Measurements from ENCODE around the gene ZNF684. TPM values are rescaled to one million over a fixed set of nuclear protein-coding genes. Genes with fewer than 3 reads are reported as not detected.
A peak's percentile ranks its signal among the peaks of the same experiment; 100 is the strongest.

Gene ZNF684
- total and polyA plus RNA-seq, 2 of the 8 experiments (the other 6 are each of a cell fraction or from before 2014, with no cell fraction given) = 2.4 to 9.3 TPM

DNA sequence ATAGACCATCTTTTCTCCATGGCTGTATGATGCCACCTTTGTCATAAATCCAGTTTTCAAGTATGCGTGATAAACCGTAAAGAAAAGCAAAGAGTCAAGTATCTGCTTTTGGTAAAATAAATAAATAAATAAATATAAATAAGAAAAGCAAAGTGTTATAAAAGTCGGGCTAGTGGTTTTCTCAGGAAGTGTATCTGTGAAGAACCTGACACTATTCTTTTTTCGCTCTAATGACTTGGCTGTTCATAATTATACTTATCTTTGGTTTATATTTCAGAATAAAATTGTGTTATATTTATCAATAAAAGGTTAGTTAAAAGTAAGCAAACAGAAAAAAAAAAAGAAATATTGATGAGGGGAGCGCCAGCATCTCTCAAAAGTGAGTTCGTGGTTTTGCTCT lies 23.5 kb upstream of the ZNF684 start:
- CTCF ChIA-PET (ENCODE audit: partially characterized antibody) = no interaction called here
- H2BK12ac ChIP-seq (ENCODE audit: low read depth, low read length) = no peak overlapping the region
- DNase-seq (ENCODE audit: low read depth in 1 of 2, low spot score in 2 of 2) (no peak), FAIRE-seq (no peak)
- H3K4me2 ChIP-seq (ENCODE audit: insufficient read depth in 1 of 2, low read depth in 2 of 2, low read length in 2 of 2) = peak overlapping the region; percentile 92 to 95
- H3K9me3 ChIP-seq (ENCODE audit: insufficient read depth in 2 of 2, low read depth in 1 of 2, low read length in 1 of 2) = 0 out of 4 replicates have a peak, but pooled peaks cover 0 to 8% of the 10 kb centered on the region in 2 experiments
- peak overlapping the region; percentile 98 for H2AFZ ChIP-seq (ENCODE audit: low read length)
- H3K14ac ChIP-seq (ENCODE audit: insufficient read length) = no peak overlapping the region
- no peak overlapping the region for H2BK20ac ChIP-seq (ENCODE audit: low read length)
- H3K4me1 ChIP-seq (replicated peaks in 1 of 4; ENCODE audit: control insufficient read depth in 3 of 4, insufficient read depth in 4 of 4, low read length in 3 of 4) = 0 out of 7 replicates have a peak, but pooled peaks cover 0 to 2% (median under 1%) of the 10 kb centered on the region in 4 experiments
- peak overlapping the region; percentile 69 to 76 (median 72) for H3K4me3 ChIP-seq (ENCODE audit: extremely low read depth in 1 of 4, insufficient read depth in 2 of 4, low read depth in 3 of 4, low read length in 4 of 4)
- H3K27ac ChIP-seq (ENCODE audit: low read depth, low read length) = no peak overlapping the region
- no peaks in the 10 kb centered on the region for H3K36me3 ChIP-seq (ENCODE audit: control insufficient read depth in 2 of 4, insufficient read depth in 4 of 4, low read length in 3 of 4)
- H4K20me1 ChIP-seq (replicated peaks in 1 of 2; ENCODE audit: control insufficient read depth in 1 of 2, insufficient read depth in 2 of 2, low read length in 2 of 2) = peaks cover 0 to 2% of the 10 kb centered on the region in 2 experiments
- no peak overlapping the region for H2AK5ac ChIP-seq (ENCODE audit: low read depth, low read length)
- peak overlapping the region; percentile 61 for H4K91ac ChIP-seq (replicated peaks; ENCODE audit: insufficient read length, low read length)
- no peak overlapping the region for H2BK120ac ChIP-seq (replicated peaks; ENCODE audit: low read depth, low read length)
- peak overlapping the region; percentile 90; the same call in 1 of the 2 replicates for H4K8ac ChIP-seq (ENCODE audit: extremely low read depth, insufficient read depth, low read length)
- H3K23ac ChIP-seq (ENCODE audit: insufficient read length) = no peak overlapping the region
- 52% methylated on average over 6 of the region's 6 CpGs; no CpG with 5 or more reads in 1 of the 2 experiments for whole genome bisulfite sequencing, 2 experiments (ENCODE audit: extremely low coverage in 1 of 2, insufficient coverage in 1 of 2, insufficient read length in 1 of 2, insufficient replicate concordance in 2 of 2, low coverage in 1 of 2, low lambda C conversion rate in 2 of 2, missing lambda C conversion rate in 1 of 2)
- H3K4ac ChIP-seq (replicated peaks; ENCODE audit: insufficient read length, low read depth, low read length) = no peak overlapping the region
- peak overlapping the region; percentile 8 for H4K5ac ChIP-seq (ENCODE audit: insufficient read length, low read depth, low read length)
- no peaks in the 10 kb centered on the region; the same call in 1 of the 2 replicates for H3K79me1 ChIP-seq (ENCODE audit: low read depth, low read length)
- H2BK15ac ChIP-seq (ENCODE audit: low read length) = no peak overlapping the region
- no peak overlapping the region for H2BK5ac ChIP-seq (ENCODE audit: low read depth, low read length)
- POLR2A ChIA-PET (ENCODE audit: partially characterized antibody) = interaction anchor here (1.0 to 1.8 kb wide), 3 partner anchors 12 to 31 kb away, joined by 3 to 6 read pairs (median 6); partner anchors contain the start of genes ZFP69 and ZNF684
- H3K79me2 ChIP-seq (ENCODE audit: control insufficient read depth in 1 of 2, insufficient read depth in 2 of 2, low read length in 2 of 2) = no peaks in the 10 kb centered on the region
- peak overlapping the region; percentile 15; the same call in 1 of the 2 replicates for H3K18ac ChIP-seq (ENCODE audit: extremely low read depth, low read length)
- H3K56ac ChIP-seq (replicated peaks; ENCODE audit: insufficient read length, low read depth, low read length) = no peak overlapping the region
- peaks cover 7% of the 10 kb centered on the region; the same call in 1 of the 2 replicates for H3K23me2 ChIP-seq (ENCODE audit: low read depth, low read length)
- peaks cover 0 to 12% (median 9%) of the 10 kb centered on the region in 4 experiments; a peak in 6 of 7 replicates for H3K27me3 ChIP-seq (replicated peaks in 1 of 4; ENCODE audit: control insufficient read depth in 3 of 4, extremely low read depth in 1 of 4, insufficient read depth in 3 of 4, low read length in 3 of 4)
- H3K9ac ChIP-seq (replicated peaks in 1 of 4; ENCODE audit: extremely low read depth in 1 of 4, low read depth in 3 of 4, low read length in 3 of 4) = no peak overlapping the region
- TF ChIP-seq POLR2AphosphoS5 (IDR thresholded peaks at IDR 0.05; ENCODE audit: low read depth, low read length) (no peak), SP4 (IDR thresholded peaks at IDR 0.05; ENCODE audit: low read length) (no peak), RBBP5 (IDR thresholded peaks at IDR 0.05; ENCODE audit: borderline replicate concordance, low read depth, low read length) (no peak), CEBPB (IDR thresholded peaks at IDR 0.05; ENCODE audit: low read depth, low read length) (no peak), GTF2F1 (IDR thresholded peaks at IDR 0.05; ENCODE audit: borderline replicate concordance, low read depth, low read length) (no peak), ZNF274 (IDR thresholded peaks at IDR 0.05; ENCODE audit: borderline replicate concordance, extremely low read depth, low read length) (no peak), TCF12 (IDR thresholded peaks at IDR 0.05; ENCODE audit: low read depth, low read length) (no peak), POU5F1 (IDR thresholded peaks at IDR 0.05; ENCODE audit: low read depth, low read length) (no peak), TBP (IDR thresholded peaks at IDR 0.05; ENCODE audit: low read depth, low read length) (no peak), NANOG (IDR thresholded peaks at IDR 0.05; ENCODE audit: insufficient read depth, low read depth, low read length, poor library complexity, severe bottlenecking) (no peak), HDAC2 (IDR thresholded peaks at IDR 0.05; ENCODE audit: borderline replicate concordance in 1 of 2, low read depth in 2 of 2, low read length in 2 of 2) (no peak), RAD21 (IDR thresholded peaks at IDR 0.05 in 1 of 2, conservative IDR thresholded peaks at IDR 0.05 in 1 of 2; ENCODE audit: low read depth in 2 of 2, low read length in 2 of 2) (no peak)
- TF ChIP-seq, protein P1, sequence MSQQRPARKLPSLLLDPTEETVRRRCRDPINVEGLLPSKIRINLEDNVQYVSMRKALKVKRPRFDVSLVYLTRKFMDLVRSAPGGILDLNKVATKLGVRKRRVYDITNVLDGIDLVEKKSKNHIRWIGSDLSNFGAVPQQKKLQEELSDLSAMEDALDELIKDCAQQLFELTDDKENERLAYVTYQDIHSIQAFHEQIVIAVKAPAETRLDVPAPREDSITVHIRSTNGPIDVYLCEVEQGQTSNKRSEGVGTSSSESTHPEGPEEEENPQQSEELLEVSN (IDR thresholded peaks at IDR 0.05) = no peak

All from H1 (cell line).